Measurements from ENCODE around the gene FANCF. TPM values are rescaled to one million over a fixed set of nuclear protein-coding genes. Genes with fewer than 3 reads are reported as not detected.

Gene FANCF
- total and polyA plus RNA-seq, 7 experiments from 2014 or later = 7.4 to 25.1 (median 21.8) TPM

GRCh38 chr11:22602504-22602903 lies 23.1 kb downstream of the FANCF start:
- intact Hi-C loops (cut with micrococcal nuclease) = no loop called here
- no peak overlapping the region for H3K27ac Mint-ChIP-seq

GRCh38 chr11:22599458-22599857 lies 26.2 kb downstream of the FANCF start:
- Mint-ChIP-seq H3K27me3 (peaks cover 0 to 29% (median 21%) of the 10 kb centered on the region in 5 donors), H3K36me3 (no peaks in the 10 kb centered on the region), H3K4me1 (no peaks in the 10 kb centered on the region), H3K9me3 (peaks cover 0 to 8% (median 5%) of the 10 kb centered on the region in 11 donors), H3K4me3 (no peak overlapping the region), H3K27ac (no peak overlapping the region)
- no peak for ATAC-seq
- intact Hi-C loops (cut with micrococcal nuclease) = no loop called here
- Histone ChIP-seq H3K9me3 (ENCODE audit: control insufficient read depth in 2 of 3, low read length in 3 of 3) (no peaks in the 10 kb centered on the region), H3K4me1 (ENCODE audit: control insufficient read depth in 2 of 2, insufficient read depth in 2 of 2, low read length in 2 of 2) (no peaks in the 10 kb centered on the region), H3K36me3 (ENCODE audit: control insufficient read depth in 2 of 3, insufficient read depth in 3 of 3, low read length in 3 of 3) (no peaks in the 10 kb centered on the region), H3K4me3 (ENCODE audit: low read length) (no peak overlapping the region), H3K27ac (ENCODE audit: low read depth, low read length) (no peak overlapping the region), H3K27me3 (ENCODE audit: control insufficient read depth in 2 of 2, insufficient read depth in 2 of 2, low read length in 2 of 2) (no peaks in the 10 kb centered on the region)
- CTCF ChIA-PET = no interaction called here
- POLR2A ChIA-PET = no interaction called here
- no peak for DNase-seq

More at GRCh38 chr11:22602504-22602903, 23.1 kb downstream of the FANCF start:
- Histone ChIP-seq H3K4me1 (ENCODE audit: control insufficient read depth in 2 of 2, insufficient read depth in 2 of 2, low read length in 2 of 2) (no peaks in the 10 kb centered on the region), H3K27ac (ENCODE audit: low read depth, low read length) (no peak overlapping the region), H3K9me3 (ENCODE audit: control insufficient read depth in 2 of 3, low read length in 3 of 3) (no peaks in the 10 kb centered on the region), H3K27me3 (ENCODE audit: control insufficient read depth in 2 of 2, insufficient read depth in 2 of 2, low read length in 2 of 2) (no peaks in the 10 kb centered on the region), H3K36me3 (ENCODE audit: control insufficient read depth in 2 of 3, insufficient read depth in 3 of 3, low read length in 3 of 3) (no peaks in the 10 kb centered on the region), H3K4me3 (ENCODE audit: low read length) (no peak overlapping the region)
- Mint-ChIP-seq H3K9me3 (peaks cover 0 to 1% (median 0%) of the 10 kb centered on the region in 11 donors), H3K27me3 (peaks cover 0 to 21% (median 18%) of the 10 kb centered on the region in 5 donors), H3K36me3 (no peaks in the 10 kb centered on the region), H3K4me3 (no peak overlapping the region), H3K4me1 (no peaks in the 10 kb centered on the region)
- DNase-seq = no peak
- no peak for ATAC-seq
- POLR2A ChIA-PET = no interaction called here
- CTCF ChIA-PET = no interaction called here

- H3K9me3 Mint-ChIP-seq = peaks cover 0 to 11% (median 7%) of the 10 kb centered on the region in 11 donors
- H3K4me3 ChIP-seq (ENCODE audit: low read length) = no peak overlapping the region
- intact Hi-C loops (cut with micrococcal nuclease) = no loop called here
- no peak overlapping the region for H3K27ac Mint-ChIP-seq
- ChIA-PET CTCF (no interaction called here), POLR2A (no interaction called here)
- H3K27me3 Mint-ChIP-seq = peaks cover 0 to 40% (median 32%) of the 10 kb centered on the region in 5 donors
- peaks cover 0 to 4% of the 10 kb centered on the region in 2 donors for H3K27me3 ChIP-seq (ENCODE audit: control insufficient read depth in 2 of 2, insufficient read depth in 2 of 2, low read length in 2 of 2)
- DNase-seq = no peak
- H3K36me3 Mint-ChIP-seq = peaks cover 0 to 1% (median 0%) of the 10 kb centered on the region in 5 donors
- no peak overlapping the region for H3K4me3 Mint-ChIP-seq
- no peaks in the 10 kb centered on the region for H3K4me1 Mint-ChIP-seq
- no peak for ATAC-seq
- H3K9me3 ChIP-seq (ENCODE audit: control insufficient read depth in 2 of 3, low read length in 3 of 3) = no peaks in the 10 kb centered on the region
- H3K4me1 ChIP-seq (ENCODE audit: control insufficient read depth in 2 of 2, insufficient read depth in 2 of 2, low read length in 2 of 2) = no peaks in the 10 kb centered on the region
- no peak overlapping the region for H3K27ac ChIP-seq (ENCODE audit: low read depth, low read length)
- H3K36me3 ChIP-seq (ENCODE audit: control insufficient read depth in 2 of 3, insufficient read depth in 3 of 3, low read length in 3 of 3) = no peaks in the 10 kb centered on the region
Observed at GRCh38 chr11:22597062-22597461, 28.6 kb downstream of the FANCF start.

GRCh38 chr11:22584976-22585375 lies 40.6 kb downstream of the FANCF start:
- Histone ChIP-seq H3K9me3 (ENCODE audit: control insufficient read depth in 2 of 3, low read length in 3 of 3) (no peaks in the 10 kb centered on the region), H3K4me1 (ENCODE audit: control insufficient read depth in 2 of 2, insufficient read depth in 2 of 2, low read length in 2 of 2) (no peaks in the 10 kb centered on the region), H3K27me3 (ENCODE audit: control insufficient read depth in 2 of 2, insufficient read depth in 2 of 2, low read length in 2 of 2) (no peaks in the 10 kb centered on the region), H3K27ac (ENCODE audit: low read depth, low read length) (no peak overlapping the region), H3K36me3 (ENCODE audit: control insufficient read depth in 2 of 3, insufficient read depth in 3 of 3, low read length in 3 of 3) (no peaks in the 10 kb centered on the region), H3K4me3 (ENCODE audit: low read length) (no peak overlapping the region)
- POLR2A ChIA-PET = no interaction called here
- peaks cover 0 to 2% (median 0%) of the 10 kb centered on the region in 11 donors for H3K9me3 Mint-ChIP-seq
- CTCF ChIA-PET = no interaction called here
- H3K27me3 Mint-ChIP-seq = peaks cover 0 to 19% (median 6%) of the 10 kb centered on the region in 5 donors
- ATAC-seq = no peak
- H3K36me3 Mint-ChIP-seq = no peaks in the 10 kb centered on the region
- no peak overlapping the region for H3K27ac Mint-ChIP-seq
- no peak overlapping the region for H3K4me3 Mint-ChIP-seq
- H3K4me1 Mint-ChIP-seq = no peaks in the 10 kb centered on the region
- intact Hi-C loops (cut with micrococcal nuclease) = no loop called here
- no peak for DNase-seq

GRCh38 chr11:22583963-22584492 lies 41.6 kb downstream of the FANCF start:
- ChIA-PET CTCF (no interaction called here), POLR2A (no interaction called here)
- Mint-ChIP-seq H3K27ac (no peak overlapping the region), H3K9me3 (no peaks in the 10 kb centered on the region), H3K4me1 (no peaks in the 10 kb centered on the region), H3K27me3 (peaks cover 0 to 14% (median 6%) of the 10 kb centered on the region in 5 donors), H3K36me3 (no peaks in the 10 kb centered on the region), H3K4me3 (no peak overlapping the region)
- Histone ChIP-seq H3K4me3 (ENCODE audit: low read length) (no peak overlapping the region), H3K9me3 (ENCODE audit: control insufficient read depth in 2 of 3, low read length in 3 of 3) (no peaks in the 10 kb centered on the region), H3K36me3 (ENCODE audit: control insufficient read depth in 2 of 3, insufficient read depth in 3 of 3, low read length in 3 of 3) (no peaks in the 10 kb centered on the region), H3K27ac (ENCODE audit: low read depth, low read length) (no peak overlapping the region), H3K27me3 (ENCODE audit: control insufficient read depth in 2 of 2, insufficient read depth in 2 of 2, low read length in 2 of 2) (no peaks in the 10 kb centered on the region), H3K4me1 (ENCODE audit: control insufficient read depth in 2 of 2, insufficient read depth in 2 of 2, low read length in 2 of 2) (no peaks in the 10 kb centered on the region)
- ATAC-seq = no peak
- intact Hi-C loops (cut with micrococcal nuclease) = no loop called here
- DNase-seq = no peak

GRCh38 chr11:22582151-22582410 lies 43.5 kb downstream of the FANCF start:
- Histone ChIP-seq H3K27ac (ENCODE audit: low read depth, low read length) (no peak overlapping the region), H3K27me3 (ENCODE audit: control insufficient read depth in 2 of 2, insufficient read depth in 2 of 2, low read length in 2 of 2) (no peaks in the 10 kb centered on the region), H3K36me3 (ENCODE audit: control insufficient read depth in 2 of 3, insufficient read depth in 3 of 3, low read length in 3 of 3) (no peaks in the 10 kb centered on the region), H3K4me1 (ENCODE audit: control insufficient read depth in 2 of 2, insufficient read depth in 2 of 2, low read length in 2 of 2) (no peaks in the 10 kb centered on the region), H3K9me3 (ENCODE audit: control insufficient read depth in 2 of 3, low read length in 3 of 3) (no peaks in the 10 kb centered on the region), H3K4me3 (ENCODE audit: low read length) (no peak overlapping the region)
- Mint-ChIP-seq H3K4me3 (no peak overlapping the region), H3K27ac (no peak overlapping the region), H3K4me1 (no peaks in the 10 kb centered on the region), H3K9me3 (no peaks in the 10 kb centered on the region), H3K36me3 (no peaks in the 10 kb centered on the region), H3K27me3 (peaks cover 0 to 9% (median 0%) of the 10 kb centered on the region in 5 donors)
- ChIA-PET CTCF (no interaction called here), POLR2A (no interaction called here)
- DNase-seq (no peak), ATAC-seq (no peak)
- intact Hi-C loops (cut with micrococcal nuclease) = no loop called here

GRCh38 chr11:22581354-22582150 lies 44.1 kb downstream of the FANCF start:
- Mint-ChIP-seq H3K27me3 (peaks cover 0 to 9% (median 0%) of the 10 kb centered on the region in 5 donors), H3K36me3 (no peaks in the 10 kb centered on the region), H3K4me3 (no peak overlapping the region), H3K27ac (no peak overlapping the region), H3K4me1 (no peaks in the 10 kb centered on the region), H3K9me3 (no peaks in the 10 kb centered on the region)
- no peak overlapping the region for H3K27ac ChIP-seq (ENCODE audit: low read depth, low read length)
- no peak overlapping the region for H3K4me3 ChIP-seq (ENCODE audit: low read length)
- DNase-seq (no peak), ATAC-seq (no peak)
- H3K36me3 ChIP-seq (ENCODE audit: control insufficient read depth in 2 of 3, insufficient read depth in 3 of 3, low read length in 3 of 3) = no peaks in the 10 kb centered on the region
- CTCF ChIA-PET = no interaction called here
- H3K9me3 ChIP-seq (ENCODE audit: control insufficient read depth in 2 of 3, low read length in 3 of 3) = no peaks in the 10 kb centered on the region
- no peaks in the 10 kb centered on the region for H3K4me1 ChIP-seq (ENCODE audit: control insufficient read depth in 2 of 2, insufficient read depth in 2 of 2, low read length in 2 of 2)
- no peaks in the 10 kb centered on the region for H3K27me3 ChIP-seq (ENCODE audit: control insufficient read depth in 2 of 2, insufficient read depth in 2 of 2, low read length in 2 of 2)
- POLR2A ChIA-PET = interaction anchor here (0.6 kb wide), 1 partner anchor 155 kb away, joined by 9 read pairs; no protein-coding TSS in a partner anchor
- intact Hi-C loops (cut with micrococcal nuclease) = no loop called here
